Keratinocyte (primary cell): ENCODE data around the gene SLC44A3.

Experiments used
- CTCF ChIP-seq, 3 experiments: IDR thresholded peaks in 1 of 3; conservative IDR thresholded peaks in 1 of 3; optimal IDR thresholded peaks in 1 of 3; 2 replicates in 2 of 3; 3 replicates in 1 of 3; pipeline versions ENCODE3 to v1.5.1; 2011; ENCODE audit warnings: low read length in 3 of 3, mild to moderate bottlenecking in 3 of 3, moderate library complexity in 2 of 3, control low read depth in 1 of 3, inconsistent platforms in 1 of 3; ENCODE audit not compliant: insufficient read depth in 2 of 3; ENCODE audit errors: extremely low read depth in 1 of 3
- EZH2 ChIP-seq: IDR thresholded peaks from one replicate; pipeline ENCODE4 v1.6.1; 2012; ENCODE audit warnings: inconsistent platforms, mild to moderate bottlenecking, low read length, moderate library complexity

- TF ChIP-seq CTCF (optimal IDR thresholded peaks at IDR 0.05 in 1 of 3, IDR thresholded peaks at IDR 0.05 in 1 of 3, conservative IDR thresholded peaks at IDR 0.05 in 1 of 3; ENCODE audit: extremely low read depth in 1 of 3, insufficient read depth in 2 of 3, low read length in 3 of 3) (no peak), EZH2 (no peak)
Observed at GRCh38 chr1:94819238-94819944, 766 bp upstream of the SLC44A3 start.
